Suprapubic skin (tissue), 4 donors: Measurements from ENCODE around the gene TCF23. TPM values are rescaled to one million over a fixed set of nuclear protein-coding genes. Genes with fewer than 3 reads are reported as not detected.

Experiments
- DNase-seq, 2 donors: peaks; one replicate each; pipeline ENCODE4 v3.0.0-alpha.2; 2019; ENCODE audit warnings: low spot score in 2 of 2
- H3K27ac ChIP-seq: fragments of 200-600 bp; sonication (generic); one replicate; pipeline ENCODE4 v1.5.1; 2019
- H3K27me3 ChIP-seq: fragments of 200-600 bp; sonication (generic); one replicate; pipeline ENCODE4 v1.5.1; 2019
- H3K36me3 ChIP-seq: fragments of 200-600 bp; sonication (generic); one replicate; pipeline ENCODE4 v1.5.1; 2019
- H3K4me1 ChIP-seq: fragments of 200-600 bp; sonication (generic); one replicate; pipeline ENCODE4 v1.5.1; 2019
- H3K4me3 ChIP-seq: fragments of 200-600 bp; sonication (generic); one replicate; pipeline ENCODE4 v1.5.1; 2019; ENCODE audit warnings: mild to moderate bottlenecking
- H3K9me3 ChIP-seq: fragments of 200-600 bp; sonication (generic); one replicate; pipeline ENCODE4 v1.5.1; 2019
- CTCF ChIP-seq, 2 donors: fragments of 200-600 bp in 1 of 2; fragments of 450-650 bp in 1 of 2; sonication (generic) in 1 of 2; IDR thresholded peaks; one replicate each; pipeline ENCODE4 v1.5.1; 2016 to 2019; ENCODE audit warnings: antibody characterized with exemption in 2 of 2, mild to moderate bottlenecking in 1 of 2, moderate library complexity in 1 of 2
- EP300 ChIP-seq: sonication (generic); formaldehyde crosslinking; IDR thresholded peaks from one replicate; pipeline ENCODE4 v1.6.1; 2017; ENCODE audit warnings: antibody characterized with exemption
- POLR2A ChIP-seq, 2 donors: fragments of 450-650 bp; IDR thresholded peaks; one replicate each; pipeline ENCODE4 v1.6.1; 2017; ENCODE audit warnings: antibody characterized with exemption in 2 of 2, mild to moderate bottlenecking in 2 of 2, moderate library complexity in 2 of 2
- POLR2AphosphoS5 ChIP-seq, 3 donors: sonication (generic); formaldehyde crosslinking; IDR thresholded peaks; one replicate each; pipeline ENCODE4 v1.6.1; 2017; ENCODE audit warnings: antibody characterized with exemption in 3 of 3
- WGBS: methylation state at CpG from one replicate; pipeline ENCODE4 v1.1.5; 2018; 5-methylcytosine and 5-hydroxymethylcytosine counted together
- total RNA-seq, 4 donors: library from RNA; depleted of rRNA; stranded (reverse); fragments of >200 nt; gene quantifications; one replicate each; pipeline ENCODE4 v1.1.0, GENCODE V29; 2016

TCF23 gene
- total RNA-seq, 4 donors from 2014 or later: 0.11 TPM; not detected in 3

DNA sequence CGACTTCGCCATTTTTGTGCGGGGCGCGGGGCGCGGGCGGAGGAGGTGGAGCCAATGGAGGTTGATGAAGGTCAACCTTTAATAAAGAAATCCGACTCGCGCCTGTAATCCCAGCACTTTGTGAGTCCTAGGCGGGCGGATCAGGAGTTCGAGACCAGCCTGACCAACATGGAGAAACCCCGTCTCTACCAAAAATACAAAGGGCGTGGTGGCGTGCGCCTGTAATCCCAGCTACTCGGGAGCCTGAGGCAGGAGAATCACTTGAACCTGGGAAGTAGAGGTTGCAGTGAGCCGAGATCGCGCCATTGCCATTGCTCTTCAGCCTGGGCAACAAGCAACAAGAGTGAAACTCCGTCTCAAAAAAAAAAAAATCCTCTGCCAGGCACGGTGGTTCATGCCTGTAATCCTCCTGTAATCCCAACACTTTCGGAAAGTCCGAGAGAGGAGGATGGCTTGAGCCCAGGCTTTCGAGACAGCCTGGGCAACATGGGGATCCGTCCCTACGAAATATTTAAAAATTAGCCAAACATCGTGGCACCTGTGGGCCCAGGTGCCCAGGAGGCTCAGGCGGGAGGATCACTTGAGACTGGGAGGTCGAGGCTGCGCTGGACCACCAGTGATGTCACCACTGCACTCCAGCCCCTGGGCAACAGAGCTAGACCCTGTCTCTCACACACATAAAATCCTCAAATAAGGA, 13.9 kb upstream of the TCF23 start:
- peaks cover 27% of the 10 kb centered on the region for H3K36me3 ChIP-seq
- no peaks in the 10 kb centered on the region for H3K27me3 ChIP-seq
- no peaks in the 10 kb centered on the region for H3K9me3 ChIP-seq
- TF ChIP-seq CTCF (IDR thresholded peaks at IDR 0.05) (no peak), POLR2AphosphoS5 (IDR thresholded peaks at IDR 0.05) (no peak), POLR2A (IDR thresholded peaks at IDR 0.05) (no peak), EP300 (no peak)
- no peak overlapping the region for H3K27ac ChIP-seq
- peaks cover 22% of the 10 kb centered on the region for H3K4me1 ChIP-seq
- peak overlapping the region; percentile 88 for H3K4me3 ChIP-seq
- WGBS: 89% methylated on average over 9 of the region's 33 CpGs
- no peak for DNase-seq

GRCh38 chr2:27135478-27135955, 13.3 kb upstream of the TCF23 start:
- WGBS: 77% methylated on average over 12 of the region's 12 CpGs
- TF ChIP-seq CTCF (IDR thresholded peaks at IDR 0.05) (no peak), POLR2AphosphoS5 (IDR thresholded peaks at IDR 0.05) (no peak), POLR2A (IDR thresholded peaks at IDR 0.05) (no peak), EP300 (no peak)
- H3K27ac ChIP-seq: no peak overlapping the region
- H3K27me3 ChIP-seq: no peaks in the 10 kb centered on the region
- H3K9me3 ChIP-seq: no peaks in the 10 kb centered on the region
- peaks cover 22% of the 10 kb centered on the region for H3K4me1 ChIP-seq
- H3K4me3 ChIP-seq: no peak overlapping the region
- DNase-seq: no peak
- peaks cover 21% of the 10 kb centered on the region for H3K36me3 ChIP-seq

DNA sequence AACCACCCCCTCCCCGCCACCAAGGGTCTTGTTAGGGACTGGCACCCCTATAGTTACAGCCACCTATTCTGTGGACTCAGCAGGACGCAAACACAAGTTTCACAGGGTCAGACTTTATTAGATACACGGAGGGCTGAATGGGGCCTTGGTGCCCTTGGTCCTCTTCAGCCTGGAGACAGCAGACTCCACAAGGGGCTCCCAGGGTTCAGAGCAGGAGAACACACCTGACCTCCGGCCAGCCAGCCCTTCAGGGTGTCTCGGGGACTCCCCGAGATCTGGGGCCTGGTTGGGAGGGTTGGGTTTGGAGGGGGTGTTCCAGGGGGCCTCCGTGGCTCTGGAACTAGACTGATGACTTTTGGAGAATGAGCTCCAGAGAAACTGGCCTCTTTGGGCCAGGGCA, 12.1 kb upstream of the TCF23 start:
- no peak for DNase-seq
- Histone ChIP-seq H3K4me3 (no peak overlapping the region), H3K9me3 (no peaks in the 10 kb centered on the region), H3K27ac (no peak overlapping the region), H3K4me1 (peaks cover 22% of the 10 kb centered on the region), H3K36me3 (peaks cover 9% of the 10 kb centered on the region), H3K27me3 (no peaks in the 10 kb centered on the region)
- WGBS: 95% methylated on average over 7 of the region's 7 CpGs
- no peak for TF ChIP-seq POLR2AphosphoS5 (IDR thresholded peaks at IDR 0.05)
- TF ChIP-seq CTCF (IDR thresholded peaks at IDR 0.05): no peak
- TF ChIP-seq EP300: no peak
- no peak for TF ChIP-seq POLR2A (IDR thresholded peaks at IDR 0.05)

DNA sequence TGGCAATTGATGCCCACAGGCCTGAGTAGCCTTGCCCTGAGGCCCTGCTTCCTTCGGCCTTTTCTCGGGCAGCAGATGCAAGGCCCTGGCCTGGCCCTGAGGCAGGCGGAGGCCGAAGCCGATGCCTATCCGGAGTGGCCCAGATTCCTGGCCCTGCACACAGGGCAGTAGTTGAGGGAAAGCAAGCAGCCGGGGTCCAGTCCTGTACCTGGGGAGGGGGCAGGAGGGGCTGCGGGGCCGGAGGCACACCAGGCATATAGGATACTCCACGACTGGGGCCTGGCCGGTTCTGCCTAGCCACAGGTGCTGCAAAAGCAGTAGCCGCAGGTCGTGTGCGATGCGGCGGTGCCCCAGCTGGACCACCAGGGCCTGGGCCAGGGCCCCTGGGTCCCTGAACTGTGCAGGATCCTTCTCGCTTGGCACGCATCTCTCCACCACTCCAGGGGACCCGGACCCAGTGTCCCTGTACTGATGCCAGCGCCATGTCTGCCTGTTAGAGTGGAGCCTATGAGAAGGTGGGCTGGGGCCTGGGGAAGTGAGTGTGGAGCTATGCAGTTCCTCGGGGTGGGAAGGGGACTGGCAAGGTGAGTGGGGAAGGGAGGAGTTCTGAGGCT, 11.4 kb upstream of the TCF23 start:
- Histone ChIP-seq H3K27ac (no peak overlapping the region), H3K4me3 (no peak overlapping the region), H3K27me3 (no peaks in the 10 kb centered on the region), H3K9me3 (no peaks in the 10 kb centered on the region), H3K4me1 (peaks cover 19% of the 10 kb centered on the region), H3K36me3 (peaks cover 2% of the 10 kb centered on the region)
- TF ChIP-seq EP300 (no peak), POLR2A (IDR thresholded peaks at IDR 0.05) (no peak), POLR2AphosphoS5 (IDR thresholded peaks at IDR 0.05) (no peak), CTCF (IDR thresholded peaks at IDR 0.05) (no peak)
- DNase-seq: no peak
- WGBS: 91% methylated on average over 10 of the region's 21 CpGs

DNA sequence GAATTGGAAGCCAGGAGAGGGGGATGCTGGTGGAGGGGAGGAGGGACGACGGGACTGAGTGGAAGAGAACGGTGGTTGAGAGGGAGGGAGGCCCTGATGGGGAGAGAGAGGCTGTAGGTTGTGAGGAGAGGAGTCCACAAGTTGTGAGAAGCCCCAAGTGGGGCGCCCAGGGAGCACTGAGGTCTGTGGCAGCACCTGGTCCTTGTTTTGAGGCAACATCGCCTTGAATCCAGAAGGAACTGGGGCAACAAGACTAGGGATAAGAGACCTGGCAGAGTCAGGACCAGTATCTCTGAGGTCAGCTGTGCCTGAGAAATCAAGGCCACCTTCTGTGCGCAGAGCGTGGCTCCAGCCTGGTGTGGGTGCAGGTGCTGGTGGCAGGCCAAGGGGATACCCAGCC, 10.7 kb upstream of the TCF23 start:
- no peak overlapping the region for H3K27ac ChIP-seq
- TF ChIP-seq POLR2A (IDR thresholded peaks at IDR 0.05) (no peak), EP300 (no peak), CTCF (IDR thresholded peaks at IDR 0.05) (no peak), POLR2AphosphoS5 (IDR thresholded peaks at IDR 0.05) (no peak)
- no peaks in the 10 kb centered on the region for H3K27me3 ChIP-seq
- no peak overlapping the region for H3K4me3 ChIP-seq
- DNase-seq: no peak
- no peaks in the 10 kb centered on the region for H3K9me3 ChIP-seq
- peaks cover 12% of the 10 kb centered on the region for H3K4me1 ChIP-seq
- 87% methylated on average over 7 of the region's 7 CpGs for WGBS
- no peaks in the 10 kb centered on the region for H3K36me3 ChIP-seq
